OCI-LY3 (cell line): Measurements from ENCODE around the gene ULK1.

ENCODE experiments used
- H2AFZ ChIP-seq: fragments of 200-600, 300-600 bp; shearing (Covaris generic); 2 replicates; pipeline ENCODE4 v1.6.0; 2014; ENCODE audit warnings: antibody characterized with exemption, low read depth, low read length
- H3K27ac ChIP-seq: fragments of 200-600, 300-600 bp; sonication (generic); 2 replicates; pipeline ENCODE4 v1.5.1; 2014; ENCODE audit warnings: mild to moderate bottlenecking, low read length, moderate library complexity, mixed read lengths
- H3K27me3 ChIP-seq: fragments of 200-600, 300-600 bp; sonication (generic); 2 replicates; pipeline ENCODE4 v1.6.1; 2014; ENCODE audit warnings: low read depth, low read length, mixed read lengths
- H3K36me3 ChIP-seq: fragments of 200-600, 300-600 bp; sonication (generic); replicated peaks from 2 replicates; pipeline ENCODE3; 2014; ENCODE audit warnings: low read depth, low read length, mixed read lengths
- H3K4me1 ChIP-seq: fragments of 300-600, 200-600 bp; sonication (generic); 2 replicates; pipeline ENCODE4 v1.6.1; 2014; ENCODE audit warnings: low read length, mixed read lengths
- H3K4me2 ChIP-seq: fragments of 200-600, 300-600 bp; sonication (generic); 2 replicates; pipeline ENCODE4 v1.6.1; 2014; ENCODE audit warnings: low read length, mixed read lengths
- H3K4me3 ChIP-seq: fragments of 300-600, 200-600 bp; sonication (generic); 2 replicates; pipeline ENCODE4 v1.5.1; 2014; ENCODE audit warnings: antibody characterized with exemption, mild to moderate bottlenecking, low read length, moderate library complexity
- H3K79me2 ChIP-seq: fragments of 300-600, 200-600 bp; shearing (Covaris generic); 2 replicates; pipeline ENCODE4 v1.6.1; 2014; ENCODE audit warnings: mild to moderate bottlenecking, low read length, mixed read lengths
- H3K9ac ChIP-seq: fragments of 300-600, 200-600 bp; shearing (Covaris generic); 2 replicates; pipeline ENCODE4 v1.6.0; 2014; ENCODE audit warnings: mild to moderate bottlenecking, low read length, moderate library complexity
- H3K9me3 ChIP-seq: fragments of 200-600, 300-600 bp; shearing (Covaris generic); 2 replicates; pipeline ENCODE4 v1.6.1; 2014; ENCODE audit warnings: low read length, mixed read lengths; ENCODE audit not compliant: insufficient read depth
- H4K20me1 ChIP-seq: fragments of 200-600, 300-600 bp; sonication (generic); 2 replicates; pipeline ENCODE4 v1.6.1; 2016; ENCODE audit warnings: low read length, mixed read lengths; ENCODE audit not compliant: insufficient read depth
- CTCF ChIP-seq: fragments of 200-600, 300-600 bp; sonication (generic); IDR thresholded peaks from 2 replicates; pipeline ENCODE4 v1.5.1; 2014; ENCODE audit warnings: antibody characterized with exemption, low read length, low read depth
- EZH2phosphoT487 ChIP-seq: fragments of 200-600 bp; shearing (Covaris generic); IDR thresholded peaks from 2 replicates; pipeline ENCODE4 v1.6.1; 2018; ENCODE audit warnings: antibody characterized with exemption, mixed run types, low read depth

ULK1 gene

GRCh38 chr12:131857908-131858850, 36.2 kb upstream of the ULK1 start:
- Histone ChIP-seq H3K9me3 (no peaks in the 10 kb centered on the region), H3K27ac (no peak overlapping the region), H3K9ac (no peak overlapping the region), H4K20me1 (no peaks in the 10 kb centered on the region), H3K36me3 (no peaks in the 10 kb centered on the region), H3K27me3 (0 out of 2 replicates have a peak, but pooled peaks cover under 1% of the 10 kb centered on the region), H3K4me2 (no peak overlapping the region), H3K79me2 (no peaks in the 10 kb centered on the region), H2AFZ (no peak overlapping the region), H3K4me1 (peaks cover 3% of the 10 kb centered on the region; the same call in 1 of the 2 replicates), H3K4me3 (no peak overlapping the region)
- TF ChIP-seq CTCF (no peak), EZH2phosphoT487 (no peak)

GRCh38 chr12:131860472-131861260, 33.8 kb upstream of the ULK1 start:
- no peak overlapping the region for H3K27ac ChIP-seq
- H3K9me3 ChIP-seq, result no peaks in the 10 kb centered on the region
- no peak overlapping the region for H2AFZ ChIP-seq
- no peaks in the 10 kb centered on the region for H3K27me3 ChIP-seq
- no peak for TF ChIP-seq EZH2phosphoT487
- no peak for TF ChIP-seq CTCF
- peaks cover 3% of the 10 kb centered on the region; the same call in 1 of the 2 replicates for H3K4me1 ChIP-seq
- no peak overlapping the region for H3K9ac ChIP-seq
- no peak overlapping the region for H3K4me3 ChIP-seq
- no peaks in the 10 kb centered on the region for H4K20me1 ChIP-seq
- no peaks in the 10 kb centered on the region for H3K36me3 ChIP-seq
- no peak overlapping the region for H3K4me2 ChIP-seq
- H3K79me2 ChIP-seq, result no peaks in the 10 kb centered on the region

- H3K4me2 ChIP-seq, result no peak overlapping the region
- no peak overlapping the region for H2AFZ ChIP-seq
- no peaks in the 10 kb centered on the region for H4K20me1 ChIP-seq
- H3K79me2 ChIP-seq, result no peaks in the 10 kb centered on the region
- H3K27ac ChIP-seq, result no peak overlapping the region
- TF ChIP-seq CTCF (no peak), EZH2phosphoT487 (no peak)
- no peaks in the 10 kb centered on the region for H3K36me3 ChIP-seq
- no peak overlapping the region for H3K9ac ChIP-seq
- H3K27me3 ChIP-seq, result no peaks in the 10 kb centered on the region
- no peaks in the 10 kb centered on the region for H3K9me3 ChIP-seq
- H3K4me1 ChIP-seq, result peaks cover 3% of the 10 kb centered on the region; the same call in 1 of the 2 replicates
- no peak overlapping the region for H3K4me3 ChIP-seq
Measured at GRCh38 chr12:131861261-131862083, 33.0 kb upstream of the ULK1 start.
